GM21381 (cell line): ENCODE measurements around the gene TMEM179.

ENCODE experiments used
- ATAC-seq: cut with Tn5 transposase; IDR thresholded peaks from one replicate; pipeline ENCODE4 v1.9.1; 2021; ENCODE audit warnings: mild to moderate bottlenecking, moderate library complexity; ENCODE audit not compliant: unreplicated experiment

Gene TMEM179

DNA sequence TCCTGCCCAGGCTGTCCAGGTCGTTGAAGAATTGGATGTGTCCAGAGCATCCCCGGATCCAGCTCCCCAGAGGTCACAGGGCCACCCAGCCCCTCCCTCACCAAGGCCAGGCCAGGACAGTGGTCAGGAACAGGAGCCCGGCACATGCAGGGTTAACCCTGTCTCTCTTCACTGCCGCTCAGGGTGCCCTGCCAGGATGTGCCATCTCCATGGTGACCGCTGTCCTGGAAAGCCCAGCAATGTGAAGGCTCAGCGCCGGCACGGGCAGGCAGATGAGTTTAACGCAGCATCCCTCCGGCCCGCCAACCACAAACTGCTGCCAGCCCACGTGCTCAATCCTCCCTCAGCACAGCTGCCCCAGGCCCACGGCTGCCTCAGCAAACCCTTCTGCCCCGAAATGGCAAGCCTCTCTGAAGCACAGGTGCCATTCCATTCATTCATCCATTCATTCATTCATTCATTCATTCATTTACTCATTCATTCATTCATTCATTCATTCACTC lies 4.4 kb downstream of the TMEM179 start:
- no peak for ATAC-seq

DNA sequence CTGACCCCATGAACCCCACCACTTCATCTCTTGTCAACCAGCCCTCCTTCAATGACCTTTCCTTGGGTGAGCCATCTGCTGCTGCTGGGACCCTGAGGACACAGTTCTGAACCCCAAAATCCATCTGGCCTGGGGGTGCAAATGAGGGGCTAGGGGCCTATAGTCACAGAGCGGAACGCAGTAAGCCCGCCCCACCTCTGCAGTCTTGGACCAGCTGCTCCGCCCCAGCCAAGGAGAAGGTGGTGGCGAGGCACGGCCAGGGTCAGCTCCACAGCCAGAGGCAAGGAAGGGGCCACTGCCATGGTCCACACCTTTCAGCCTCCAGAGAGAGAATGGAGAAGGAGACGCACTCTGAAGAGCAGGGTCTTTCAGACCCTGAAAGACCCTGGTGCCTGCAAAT lies 5.1 kb downstream of the TMEM179 start:
- no peak for ATAC-seq

GRCh38 chr14:104598910-104599273 lies 5.7 kb downstream of the TMEM179 start:
- ATAC-seq = no peak

DNA sequence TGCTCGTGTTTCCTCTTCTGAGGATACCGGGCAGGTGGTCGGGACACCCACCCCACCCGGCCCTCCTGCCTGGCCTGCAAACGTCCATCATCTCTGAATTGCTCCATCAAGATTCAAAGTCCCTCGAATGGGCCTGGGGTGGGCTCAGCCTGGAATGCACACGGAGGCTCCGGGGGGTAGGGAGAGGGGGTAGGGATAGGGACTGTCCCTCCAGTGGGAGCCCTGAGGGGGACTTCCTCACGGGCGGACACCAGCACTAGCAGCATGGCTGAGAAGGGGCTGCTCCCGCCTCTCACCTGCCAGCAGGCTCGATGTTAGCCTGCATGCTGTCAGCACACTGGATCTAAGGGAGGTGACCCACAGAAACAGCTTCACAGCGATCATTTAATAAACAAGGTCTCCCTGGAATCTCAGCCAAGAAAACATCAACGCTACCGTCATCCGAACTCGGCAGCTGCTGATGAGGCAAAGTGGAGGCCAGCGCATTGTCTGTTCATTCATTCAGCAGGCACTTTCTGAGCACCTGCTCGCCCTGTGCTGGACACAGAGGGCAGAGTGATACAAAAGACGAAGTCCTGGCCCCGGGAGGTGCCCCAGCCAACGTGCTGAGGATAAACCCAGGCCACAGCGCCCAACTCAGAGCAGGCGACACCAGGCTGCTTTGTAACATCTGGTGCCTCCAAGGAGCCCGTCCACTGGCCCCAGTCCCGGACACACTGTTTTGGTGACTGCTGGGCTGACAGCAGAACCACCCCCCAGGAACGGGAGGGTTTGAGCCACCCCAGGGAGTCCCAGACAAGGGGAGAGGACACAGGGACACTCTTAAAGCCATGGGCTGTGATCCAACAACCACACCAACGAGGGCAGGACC lies 6.3 kb downstream of the TMEM179 start:
- ATAC-seq = no peak

- no peak for ATAC-seq
These were observed 7.0 kb downstream of the TMEM179 start for GRCh38 chr14:104597576-104597975.

DNA sequence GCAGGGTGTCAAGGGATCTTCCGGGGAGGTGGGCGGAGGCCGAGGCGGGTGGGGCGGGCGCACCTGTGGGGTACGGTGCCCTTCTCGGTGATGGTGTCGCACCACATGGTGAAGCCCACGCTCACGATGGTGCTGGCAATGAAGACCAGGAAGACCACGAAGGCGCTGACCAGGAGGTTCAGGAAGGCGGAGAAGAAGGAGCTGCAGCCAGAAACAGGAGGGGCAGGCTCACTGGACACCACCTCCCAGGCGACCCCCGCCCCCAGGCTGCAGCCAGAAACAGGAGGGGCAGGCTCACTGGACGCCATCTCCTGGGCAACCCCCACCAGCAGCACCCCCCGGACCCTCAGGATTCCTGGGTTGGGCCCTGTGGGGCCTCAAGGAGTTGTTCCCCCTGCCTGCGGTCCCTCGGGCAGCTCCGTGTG lies 7.6 kb downstream of the TMEM179 start:
- no peak for ATAC-seq

DNA sequence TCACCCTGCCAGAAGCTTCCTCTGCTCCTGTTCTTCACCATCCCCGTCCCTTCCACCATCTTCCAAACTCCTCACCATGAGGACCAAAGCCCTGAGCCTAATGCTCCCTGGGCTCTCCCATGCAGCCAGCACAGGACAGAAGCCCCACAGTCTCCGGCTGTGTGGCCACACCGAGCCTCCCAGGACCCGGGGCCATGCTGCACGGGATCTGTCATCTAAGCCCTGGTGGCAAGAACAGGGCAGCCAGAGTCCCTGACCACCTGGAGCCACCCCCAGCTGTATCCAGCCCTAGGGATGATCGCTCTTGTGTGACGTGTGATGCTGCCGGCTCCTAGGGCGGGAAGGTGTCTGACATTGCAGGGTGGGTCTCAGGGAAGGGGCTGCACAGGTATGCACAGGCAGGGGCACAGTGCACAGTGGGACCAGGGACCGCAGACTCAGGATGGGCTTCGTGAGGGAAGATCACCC lies 8.1 kb downstream of the TMEM179 start:
- ATAC-seq = no peak

DNA sequence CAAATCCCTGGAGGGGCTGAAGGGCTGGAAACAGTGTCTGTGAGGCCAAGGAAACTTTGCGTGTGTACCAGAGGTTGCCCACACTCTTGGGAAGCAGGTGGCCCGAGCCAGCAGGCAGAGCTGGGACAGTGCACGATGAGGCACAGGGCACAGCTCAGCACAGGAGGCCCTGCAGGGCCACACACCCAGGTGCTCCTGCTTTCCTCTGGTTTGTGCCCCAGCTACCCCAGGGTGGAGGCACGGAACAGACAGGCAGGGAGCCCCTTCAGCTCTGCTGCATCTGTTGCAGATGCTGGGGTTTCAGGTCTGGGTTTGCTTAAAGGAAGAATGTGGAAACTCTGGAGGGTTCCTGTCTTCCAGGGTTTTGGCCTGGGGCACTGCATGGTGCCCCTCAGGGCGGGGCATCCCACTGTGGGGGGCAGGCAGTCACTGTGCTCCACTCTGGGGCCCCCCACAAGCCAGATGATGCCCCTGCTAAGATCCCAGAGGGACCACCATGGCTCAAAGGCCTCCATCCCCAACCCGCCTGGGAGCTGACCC lies 8.6 kb downstream of the TMEM179 start:
- no peak for ATAC-seq

DNA sequence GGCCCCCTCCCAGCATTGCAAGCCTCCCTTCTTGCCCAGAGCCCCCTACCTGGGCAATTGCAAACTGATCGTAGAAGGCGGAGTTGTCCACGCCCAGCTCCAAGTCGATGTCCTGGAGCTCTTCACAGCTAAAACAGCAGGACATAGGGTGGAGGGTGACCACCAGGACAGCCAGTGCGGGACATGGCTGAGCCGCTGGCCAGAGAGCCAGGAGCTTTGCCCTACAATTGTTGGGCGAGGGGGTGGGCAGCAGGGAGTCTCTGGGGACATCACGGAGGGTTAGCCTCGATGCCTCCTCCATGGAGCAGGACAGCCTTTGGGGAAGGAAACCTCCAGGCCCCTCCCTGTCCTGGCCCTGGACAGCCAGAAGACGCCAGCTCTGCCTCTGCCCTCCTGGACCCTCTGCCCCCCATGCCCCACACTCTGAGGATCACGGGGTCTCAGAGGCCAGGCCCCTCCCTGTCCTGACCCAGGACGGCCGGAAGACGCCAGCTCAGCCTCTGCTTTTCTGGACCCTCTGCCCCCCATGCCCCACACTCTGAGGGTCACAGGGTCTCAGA lies 9.4 kb downstream of the TMEM179 start:
- no peak for ATAC-seq

GRCh38 chr14:104594310-104595046 lies 10.1 kb downstream of the TMEM179 start:
- no peak for ATAC-seq

DNA sequence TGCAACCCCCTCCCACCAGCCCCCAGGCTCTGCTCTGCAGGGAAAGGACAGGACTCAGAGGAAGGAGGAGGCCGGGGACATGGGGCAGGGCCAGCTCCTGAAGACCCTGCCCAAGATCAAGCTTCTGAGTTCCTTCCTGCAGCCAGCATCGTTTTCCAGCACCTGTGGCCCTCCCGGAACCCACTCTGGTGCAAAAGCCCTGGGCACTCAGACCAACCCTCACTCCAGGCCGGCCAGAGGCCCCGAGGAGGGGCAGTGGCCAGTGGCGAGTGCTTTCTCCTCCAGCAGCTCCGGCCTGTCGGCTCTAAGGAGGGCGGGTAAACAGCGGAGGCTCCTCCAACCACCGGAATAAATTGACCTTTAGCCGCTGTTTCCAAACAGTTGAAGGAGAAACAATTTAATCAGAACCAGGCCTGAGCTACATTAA lies 10.8 kb downstream of the TMEM179 start:
- no peak for ATAC-seq

- ATAC-seq = no peak
These were observed 11.3 kb downstream of the TMEM179 start for GRCh38 chr14:104593241-104593701.

DNA sequence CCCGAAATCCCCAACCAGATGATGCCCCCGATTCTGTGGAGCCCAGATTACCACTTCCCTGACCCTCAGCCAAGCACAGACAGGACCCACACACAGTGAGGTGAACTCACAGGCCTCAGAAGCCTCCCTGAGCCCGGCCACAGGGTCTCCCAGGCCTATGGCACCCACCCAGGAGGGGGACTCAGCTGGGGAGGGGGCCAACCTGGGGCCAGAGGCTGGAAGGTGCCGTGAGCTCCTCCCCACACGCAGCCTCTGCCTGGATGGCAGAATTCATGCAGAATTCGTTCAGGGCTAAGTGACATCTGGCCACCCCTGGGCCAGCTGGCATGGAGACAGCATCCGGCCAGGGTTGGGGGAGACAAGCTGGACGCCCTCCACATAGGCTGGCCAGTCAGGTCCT lies 11.8 kb downstream of the TMEM179 start:
- ATAC-seq = no peak

DNA sequence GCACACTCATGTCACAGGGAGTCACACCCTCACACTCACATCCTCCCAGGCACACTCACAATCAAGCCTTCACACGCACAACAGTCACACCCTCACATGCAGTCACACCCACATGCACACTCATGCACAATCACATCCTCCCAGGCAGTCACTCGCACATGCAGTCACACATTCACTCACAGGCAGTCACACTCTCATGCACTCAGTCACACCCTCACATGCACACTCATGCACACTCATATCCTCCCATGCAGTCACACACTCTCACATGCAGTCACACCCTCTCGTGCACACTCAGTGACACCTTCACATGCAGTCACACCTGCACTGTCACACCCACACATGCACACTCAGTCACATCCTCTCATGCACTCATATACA lies 12.3 kb downstream of the TMEM179 start:
- no peak for ATAC-seq

DNA sequence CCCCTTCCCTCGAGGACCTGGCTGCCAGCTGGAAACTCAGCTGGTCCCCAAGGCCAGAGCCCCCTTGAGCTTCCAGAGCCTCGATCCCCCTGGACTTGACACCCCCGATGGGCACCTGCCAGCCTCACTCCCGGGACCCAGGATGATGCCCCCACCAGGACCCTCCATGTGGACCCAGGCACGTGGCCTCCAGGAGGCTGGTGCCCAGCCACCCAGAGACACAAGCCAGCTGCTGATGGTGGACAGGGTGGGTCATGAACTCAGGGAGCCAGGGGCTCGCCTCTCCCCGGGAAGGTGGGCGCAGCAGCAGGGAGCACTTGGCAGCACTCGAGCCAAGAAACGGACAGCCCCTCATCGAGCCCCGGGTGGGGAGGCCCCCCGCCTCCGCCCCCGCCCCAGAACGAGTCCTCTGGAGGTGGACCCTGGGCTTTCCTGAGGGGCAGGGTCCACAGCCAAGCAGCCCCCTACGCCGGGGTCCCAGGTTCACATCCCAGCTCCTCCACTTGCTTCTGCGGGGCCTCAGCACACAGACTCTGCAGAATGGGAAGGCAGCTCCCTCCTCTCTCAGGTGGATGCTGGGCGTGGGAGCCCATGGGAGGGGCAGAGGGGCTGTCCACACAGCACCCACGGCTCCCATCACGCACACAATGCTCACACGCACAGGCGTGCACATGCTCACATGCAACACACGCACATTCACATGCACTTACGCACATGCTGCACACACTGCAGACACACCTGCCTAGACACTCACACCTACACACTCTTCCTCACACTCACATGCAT lies 12.9 kb downstream of the TMEM179 start:
- ATAC-seq = no peak

GRCh38 chr14:104591031-104591430 lies 13.5 kb downstream of the TMEM179 start:
- no peak for ATAC-seq

DNA sequence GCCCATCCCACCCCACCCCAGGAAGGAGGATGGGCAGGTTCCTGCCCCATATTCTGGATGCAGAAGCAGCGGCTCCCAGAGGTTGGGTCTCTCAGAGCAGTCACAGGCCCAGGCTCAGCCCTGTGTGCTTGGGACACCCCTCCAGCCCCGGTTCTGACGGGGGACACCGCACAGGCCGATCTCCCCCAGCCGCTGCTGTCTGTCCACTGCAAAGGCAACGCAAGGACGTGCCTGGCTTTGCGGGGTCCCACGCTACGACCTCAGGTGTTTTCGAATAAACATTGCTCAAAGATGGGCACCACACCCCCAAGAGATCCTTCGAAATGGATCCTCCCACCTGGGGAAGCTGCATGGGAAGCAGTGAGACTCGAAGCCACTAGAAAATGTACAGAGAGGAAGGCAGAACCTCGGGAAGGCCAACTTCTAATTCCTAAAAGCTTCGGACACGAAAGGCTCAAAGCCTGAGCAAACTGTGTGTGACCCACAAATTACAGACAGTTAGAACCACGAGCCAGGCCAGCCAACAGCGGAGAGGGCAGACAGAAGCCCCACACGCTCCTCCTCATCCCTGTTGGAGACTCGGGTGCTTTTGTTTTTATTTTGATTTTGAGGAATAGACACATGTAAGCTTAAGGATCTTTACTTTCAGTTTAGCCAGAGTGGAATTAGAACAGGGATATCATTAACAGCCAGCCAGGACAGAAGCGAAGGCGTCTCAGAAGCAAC lies 14.2 kb downstream of the TMEM179 start:
- no peak for ATAC-seq

- ATAC-seq = no peak
These were observed 15.0 kb downstream of the TMEM179 start for GRCh38 chr14:104589338-104590195.
